GM10266 (cell line): ENCODE measurements around the gene FBXO28.

Source experiments
- DNase-seq: peaks from one replicate; pipeline ENCODE4 v3.0.0; 2012; ENCODE audit errors: extremely low spot score
- TF ChIP-seq, protein P1 (sequence below): IDR thresholded peaks from 2 replicates; pipeline ENCODE4 v1.5.1; 2012; ENCODE audit warnings: mild to moderate bottlenecking, low read depth; ENCODE audit not compliant: control insufficient read depth, insufficient read depth; ENCODE audit errors: missing control alignments

Gene FBXO28

GRCh38 chr1:224113918-224114786 lies at the start of gene FBXO28:
TSS of gene FBXO28 (plus strand) at chr1:224114111. CDS start at chr1:224114130, 19 bp downstream.
- TF ChIP-seq, protein P1, sequence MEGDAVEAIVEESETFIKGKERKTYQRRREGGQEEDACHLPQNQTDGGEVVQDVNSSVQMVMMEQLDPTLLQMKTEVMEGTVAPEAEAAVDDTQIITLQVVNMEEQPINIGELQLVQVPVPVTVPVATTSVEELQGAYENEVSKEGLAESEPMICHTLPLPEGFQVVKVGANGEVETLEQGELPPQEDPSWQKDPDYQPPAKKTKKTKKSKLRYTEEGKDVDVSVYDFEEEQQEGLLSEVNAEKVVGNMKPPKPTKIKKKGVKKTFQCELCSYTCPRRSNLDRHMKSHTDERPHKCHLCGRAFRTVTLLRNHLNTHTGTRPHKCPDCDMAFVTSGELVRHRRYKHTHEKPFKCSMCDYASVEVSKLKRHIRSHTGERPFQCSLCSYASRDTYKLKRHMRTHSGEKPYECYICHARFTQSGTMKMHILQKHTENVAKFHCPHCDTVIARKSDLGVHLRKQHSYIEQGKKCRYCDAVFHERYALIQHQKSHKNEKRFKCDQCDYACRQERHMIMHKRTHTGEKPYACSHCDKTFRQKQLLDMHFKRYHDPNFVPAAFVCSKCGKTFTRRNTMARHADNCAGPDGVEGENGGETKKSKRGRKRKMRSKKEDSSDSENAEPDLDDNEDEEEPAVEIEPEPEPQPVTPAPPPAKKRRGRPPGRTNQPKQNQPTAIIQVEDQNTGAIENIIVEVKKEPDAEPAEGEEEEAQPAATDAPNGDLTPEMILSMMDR: no peak
- peak; percentile 94 for DNase-seq

DNA sequence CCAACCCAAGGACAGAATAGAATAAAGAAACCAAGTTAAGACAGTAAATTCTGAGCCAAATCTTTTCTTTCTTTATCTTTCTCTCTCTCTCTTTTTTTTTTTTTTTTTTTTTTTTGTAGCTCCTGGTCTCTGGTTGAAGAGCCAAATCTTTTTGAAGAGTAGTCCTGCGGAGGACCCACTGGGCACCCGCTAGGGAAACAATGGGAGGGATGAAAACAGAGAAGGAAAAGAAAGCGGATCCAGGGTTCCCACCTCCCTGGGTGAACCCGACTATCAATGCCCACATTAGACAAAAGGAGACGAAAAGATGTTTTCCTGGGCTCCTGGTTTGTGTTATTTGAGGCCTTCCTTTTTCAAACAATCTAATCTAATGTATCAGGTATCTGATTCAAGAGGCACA lies 49.8 kb upstream of the FBXO28 start:
- DNase-seq: no peak
- TF ChIP-seq, protein P1: no peak

DNA sequence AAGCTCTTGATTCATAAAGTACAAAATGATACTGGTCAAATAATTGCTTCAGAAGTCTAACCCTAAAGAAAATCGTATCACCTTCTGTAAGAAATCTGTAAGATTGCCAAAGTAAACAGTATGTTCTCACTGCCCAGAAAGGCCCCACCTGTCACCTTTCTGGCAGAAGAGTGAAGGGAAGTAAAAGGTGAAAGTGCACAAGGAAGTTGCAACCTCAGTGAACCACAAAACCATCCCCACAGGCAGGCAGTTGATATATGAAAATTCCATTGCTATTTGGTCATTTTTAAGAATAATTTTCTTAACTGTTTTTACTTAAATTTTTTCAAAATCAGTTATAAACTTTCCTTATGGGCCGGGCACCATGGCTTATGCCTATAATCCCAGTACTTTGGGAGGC lies 48.5 kb upstream of the FBXO28 start:
- TF ChIP-seq, protein P1: no peak
- no peak for DNase-seq

GRCh38 chr1:224067207-224067606 lies 46.7 kb upstream of the FBXO28 start:
- TF ChIP-seq, protein P1: no peak
- no peak for DNase-seq

DNA sequence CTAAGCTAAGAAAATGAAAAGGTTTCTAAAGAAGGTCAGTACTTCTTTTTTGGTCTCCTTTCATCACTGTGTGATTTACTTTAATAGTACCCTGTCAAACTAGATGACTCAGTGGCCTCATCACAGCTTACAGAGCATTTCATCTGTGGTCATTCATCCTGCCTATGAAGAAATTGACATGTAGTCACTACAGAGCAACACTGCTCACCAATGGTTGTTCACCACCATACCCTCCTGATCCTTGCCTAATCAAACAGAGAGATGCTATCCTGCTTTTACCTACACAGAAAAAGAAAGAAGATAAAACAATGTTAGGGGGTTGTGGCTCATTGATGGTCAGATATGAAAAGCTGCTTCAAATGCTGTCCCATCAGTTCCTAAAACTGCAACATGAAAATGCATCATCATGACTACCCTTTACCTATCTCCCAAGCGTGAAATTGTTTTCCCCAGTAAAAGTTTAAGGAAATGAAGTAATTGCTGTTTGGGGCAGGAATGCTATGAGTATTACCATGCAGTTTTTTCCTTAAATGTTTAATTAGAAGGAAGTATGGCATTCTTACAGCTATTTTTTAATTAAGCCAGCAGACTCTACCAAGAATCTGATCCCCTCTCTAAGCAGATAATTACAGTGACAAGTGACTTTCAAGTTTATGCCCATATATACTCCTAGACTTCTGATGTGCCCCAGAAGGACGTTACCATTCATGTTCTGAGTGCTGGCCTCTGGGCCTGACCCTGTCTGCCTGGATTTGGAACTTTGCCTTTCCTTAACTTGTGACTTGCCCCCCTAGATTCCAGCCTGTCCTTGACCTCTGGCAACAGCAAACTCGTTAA lies 46.1 kb upstream of the FBXO28 start:
- no peak for DNase-seq

GRCh38 chr1:224068458-224069072 lies 45.3 kb upstream of the FBXO28 start:
- DNase-seq: no peak
- TF ChIP-seq, protein P1: no peak

More for the DNA sequence above, 46.1 kb upstream of the FBXO28 start:
- TF ChIP-seq, protein P1: no peak
